Astrocyte (in vitro differentiated cells and primary cell): ENCODE results near the gene PHEX. TPM values are rescaled to one million over a fixed set of nuclear protein-coding genes. Genes with fewer than 3 reads are reported as not detected.

ENCODE experiments used
- DNase-seq: peaks from one replicate; pipeline ENCODE4 v3.0.0-alpha.2; 2010; ENCODE audit warnings: low read depth
- FAIRE-seq: peaks from 2 replicates; lab custom pipeline; 2011; peaks lifted over from hg19 to GRCh38; lab: Jason Lieb, UNC
- H2AFZ ChIP-seq: 2 replicates; pipeline ENCODE4 v1.6.0; 2012; ENCODE audit warnings: low read depth, low read length, inconsistent platforms
- H3K27ac ChIP-seq: 2 replicates; pipeline ENCODE4 v1.5.1; 2011; ENCODE audit warnings: low read depth, low read length, inconsistent platforms
- H3K27me3 ChIP-seq: 2 replicates; pipeline ENCODE4 v1.6.0; 2011; ENCODE audit warnings: low read length, inconsistent platforms; ENCODE audit not compliant: insufficient read depth
- H3K36me3 ChIP-seq: 2 replicates; pipeline ENCODE4 v1.5.1; 2011; ENCODE audit warnings: low read length, inconsistent platforms; ENCODE audit not compliant: insufficient read depth
- H3K4me1 ChIP-seq: 2 replicates; pipeline ENCODE4 v1.5.1; 2011; ENCODE audit warnings: low read length, inconsistent platforms; ENCODE audit not compliant: insufficient read depth
- H3K4me2 ChIP-seq: 2 replicates; pipeline ENCODE4 v1.6.0; 2012; ENCODE audit warnings: low read length, inconsistent platforms
- H3K4me3 ChIP-seq: 2 replicates; pipeline ENCODE4 v1.5.1; 2011; ENCODE audit warnings: low read depth, mild to moderate bottlenecking, low read length, inconsistent platforms; ENCODE audit not compliant: insufficient read depth
- H3K79me2 ChIP-seq: 2 replicates; pipeline ENCODE4 v1.6.0; 2012; ENCODE audit warnings: mild to moderate bottlenecking, low read length, inconsistent platforms; ENCODE audit not compliant: insufficient read depth
- H3K9ac ChIP-seq: 2 replicates; pipeline ENCODE4 v1.6.0; 2012; ENCODE audit warnings: mild to moderate bottlenecking, low read length, inconsistent platforms
- H3K9me3 ChIP-seq: 2 replicates; pipeline ENCODE4 v1.5.1; 2012; ENCODE audit warnings: low read depth, mild to moderate bottlenecking, low read length, inconsistent platforms; ENCODE audit not compliant: insufficient read depth
- H4K20me1 ChIP-seq: 2 replicates; pipeline ENCODE4 v1.6.0; 2012; ENCODE audit warnings: low read length, inconsistent platforms; ENCODE audit not compliant: insufficient read depth
- H3K27ac Mint-ChIP-seq: one replicate; pipeline ENCODE4 v1.8.0; 2021; ENCODE audit warnings: mild to moderate bottlenecking, mixed read lengths; ENCODE audit not compliant: unreplicated experiment
- H3K27me3 Mint-ChIP-seq: one replicate; pipeline ENCODE4 v1.8.0; 2021; ENCODE audit warnings: low read depth, mixed read lengths; ENCODE audit not compliant: unreplicated experiment
- H3K36me3 Mint-ChIP-seq: one replicate; pipeline ENCODE4 v1.8.0; 2021; ENCODE audit warnings: low read depth, mixed read lengths; ENCODE audit not compliant: unreplicated experiment
- H3K4me1 Mint-ChIP-seq: one replicate; pipeline ENCODE4 v1.8.0; 2021; ENCODE audit warnings: low read depth, mixed read lengths; ENCODE audit not compliant: unreplicated experiment
- H3K4me3 Mint-ChIP-seq: one replicate; pipeline ENCODE4 v1.8.0; 2021; ENCODE audit warnings: mild to moderate bottlenecking, moderate library complexity, mixed read lengths; ENCODE audit not compliant: unreplicated experiment
- H3K9me3 Mint-ChIP-seq: one replicate; pipeline ENCODE4 v1.8.0; 2021; ENCODE audit warnings: mild to moderate bottlenecking, mixed read lengths; ENCODE audit not compliant: unreplicated experiment
- EZH2 ChIP-seq: IDR thresholded peaks from 2 replicates; pipeline ENCODE4 v1.6.1; 2012; ENCODE audit warnings: mild to moderate bottlenecking, low read length, inconsistent platforms; ENCODE audit not compliant: insufficient read depth
- total RNA-seq: library from RNA; stranded (reverse); gene quantifications from 2 replicates; pipeline ENCODE4 v1.2.1, GENCODE V29; 2021
- TF ChIP-seq, protein P1 (sequence below): IDR thresholded peaks from 2 replicates; pipeline ENCODE4 v1.5.1; 2011; ENCODE audit warnings: low read depth, mild to moderate bottlenecking, inconsistent platforms, low read length, moderate library complexity; ENCODE audit not compliant: insufficient read depth

Gene PHEX
- total RNA-seq, 1 donor from 2014 or later: 0.36 TPM

GRCh38 chrX:22004866-22005265 lies 27.3 kb upstream of the PHEX start:
- FAIRE-seq (no peak), DNase-seq (no peak)
- Mint-ChIP-seq H3K4me3 (no peak overlapping the region), H3K36me3 (peaks cover 8% of the 10 kb centered on the region), H3K4me1 (no peaks in the 10 kb centered on the region), H3K27ac (no peak overlapping the region), H3K9me3 (no peaks in the 10 kb centered on the region), H3K27me3 (no peaks in the 10 kb centered on the region)
- Histone ChIP-seq H4K20me1 (no peaks in the 10 kb centered on the region), H2AFZ (no peak overlapping the region), H3K27ac (no peak overlapping the region), H3K4me2 (no peak overlapping the region), H3K9ac (no peak overlapping the region), H3K36me3 (peaks cover 4% of the 10 kb centered on the region), H3K27me3 (no peaks in the 10 kb centered on the region), H3K9me3 (no peaks in the 10 kb centered on the region), H3K4me3 (no peak overlapping the region), H3K79me2 (no peaks in the 10 kb centered on the region), H3K4me1 (no peaks in the 10 kb centered on the region)
- TF ChIP-seq EZH2: no peak
- TF ChIP-seq, protein P1, sequence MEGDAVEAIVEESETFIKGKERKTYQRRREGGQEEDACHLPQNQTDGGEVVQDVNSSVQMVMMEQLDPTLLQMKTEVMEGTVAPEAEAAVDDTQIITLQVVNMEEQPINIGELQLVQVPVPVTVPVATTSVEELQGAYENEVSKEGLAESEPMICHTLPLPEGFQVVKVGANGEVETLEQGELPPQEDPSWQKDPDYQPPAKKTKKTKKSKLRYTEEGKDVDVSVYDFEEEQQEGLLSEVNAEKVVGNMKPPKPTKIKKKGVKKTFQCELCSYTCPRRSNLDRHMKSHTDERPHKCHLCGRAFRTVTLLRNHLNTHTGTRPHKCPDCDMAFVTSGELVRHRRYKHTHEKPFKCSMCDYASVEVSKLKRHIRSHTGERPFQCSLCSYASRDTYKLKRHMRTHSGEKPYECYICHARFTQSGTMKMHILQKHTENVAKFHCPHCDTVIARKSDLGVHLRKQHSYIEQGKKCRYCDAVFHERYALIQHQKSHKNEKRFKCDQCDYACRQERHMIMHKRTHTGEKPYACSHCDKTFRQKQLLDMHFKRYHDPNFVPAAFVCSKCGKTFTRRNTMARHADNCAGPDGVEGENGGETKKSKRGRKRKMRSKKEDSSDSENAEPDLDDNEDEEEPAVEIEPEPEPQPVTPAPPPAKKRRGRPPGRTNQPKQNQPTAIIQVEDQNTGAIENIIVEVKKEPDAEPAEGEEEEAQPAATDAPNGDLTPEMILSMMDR: no peak

DNA sequence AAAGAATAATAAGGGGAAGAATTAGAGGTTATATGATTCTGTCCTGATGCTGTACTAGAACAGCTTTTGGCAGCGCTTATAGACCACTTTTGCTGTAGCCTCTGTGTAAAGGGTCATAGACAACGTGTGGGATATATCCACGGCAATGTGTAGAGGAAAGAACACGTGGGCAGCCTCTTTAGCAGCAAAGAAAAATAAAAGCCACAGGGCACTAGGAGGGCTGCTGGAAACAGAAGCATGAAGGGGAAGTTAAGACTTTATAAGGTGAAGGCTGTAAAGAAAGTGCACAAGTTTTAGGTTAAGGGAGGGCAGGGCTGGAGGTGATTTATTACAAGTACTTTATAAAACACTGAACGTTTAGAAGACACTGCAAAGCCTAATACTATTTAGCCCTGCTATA lies 20.1 kb upstream of the PHEX start:
- Mint-ChIP-seq H3K4me1 (no peaks in the 10 kb centered on the region), H3K27ac (no peak overlapping the region), H3K4me3 (no peak overlapping the region), H3K9me3 (no peaks in the 10 kb centered on the region), H3K36me3 (peaks cover 2% of the 10 kb centered on the region), H3K27me3 (no peaks in the 10 kb centered on the region)
- no peaks in the 10 kb centered on the region for H3K79me2 ChIP-seq
- H3K27me3 ChIP-seq: no peaks in the 10 kb centered on the region
- TF ChIP-seq EZH2: no peak
- TF ChIP-seq, protein P1: no peak
- no peak overlapping the region for H3K4me2 ChIP-seq
- no peak overlapping the region for H2AFZ ChIP-seq
- H4K20me1 ChIP-seq: no peaks in the 10 kb centered on the region
- no peaks in the 10 kb centered on the region for H3K36me3 ChIP-seq
- H3K4me1 ChIP-seq: no peaks in the 10 kb centered on the region
- H3K9me3 ChIP-seq: no peaks in the 10 kb centered on the region
- H3K27ac ChIP-seq: no peak overlapping the region
- no peak overlapping the region for H3K9ac ChIP-seq
- no peak for FAIRE-seq
- no peak overlapping the region for H3K4me3 ChIP-seq
- no peak for DNase-seq

DNA sequence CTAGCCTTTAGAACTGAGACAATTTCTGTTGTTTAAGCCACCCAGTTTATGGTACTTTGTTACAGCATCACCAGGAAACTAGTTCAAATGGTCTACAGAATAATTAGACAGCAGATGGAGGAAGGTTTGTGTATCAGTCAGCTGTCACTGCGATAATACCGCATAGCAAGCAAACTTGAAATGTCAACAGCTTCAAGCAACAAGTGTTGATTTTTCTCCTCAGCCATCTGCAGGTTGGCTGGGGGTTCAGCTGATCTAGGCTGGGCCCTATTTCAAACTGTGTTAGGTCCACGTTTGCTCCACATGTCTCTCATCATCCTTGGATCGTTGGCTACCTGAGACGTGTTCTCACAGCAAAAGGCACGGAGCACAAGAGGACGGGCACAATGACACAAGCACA lies 19.2 kb upstream of the PHEX start:
- Mint-ChIP-seq H3K27ac (no peak overlapping the region), H3K4me3 (no peak overlapping the region), H3K36me3 (peaks cover 2% of the 10 kb centered on the region), H3K4me1 (no peaks in the 10 kb centered on the region), H3K27me3 (no peaks in the 10 kb centered on the region), H3K9me3 (no peaks in the 10 kb centered on the region)
- no peak overlapping the region for H2AFZ ChIP-seq
- H3K36me3 ChIP-seq: no peaks in the 10 kb centered on the region
- H3K4me3 ChIP-seq: no peak overlapping the region
- H3K9ac ChIP-seq: no peak overlapping the region
- no peaks in the 10 kb centered on the region for H3K9me3 ChIP-seq
- no peak overlapping the region for H3K27ac ChIP-seq
- H4K20me1 ChIP-seq: no peaks in the 10 kb centered on the region
- no peak for FAIRE-seq
- H3K27me3 ChIP-seq: no peaks in the 10 kb centered on the region
- DNase-seq: no peak
- TF ChIP-seq, protein P1: no peak
- no peak for TF ChIP-seq EZH2
- H3K79me2 ChIP-seq: no peaks in the 10 kb centered on the region
- H3K4me1 ChIP-seq: no peaks in the 10 kb centered on the region
- no peak overlapping the region for H3K4me2 ChIP-seq
